Endodermal cell (in vitro differentiated cells): ENCODE measurements around the gene SMAP2. TPM values are rescaled to one million over a fixed set of nuclear protein-coding genes. Genes with fewer than 3 reads are reported as not detected.

Source experiments
- DNase-seq: peaks from one replicate; pipeline ENCODE4 v3.0.0-alpha.2; 2017
- H3K27ac ChIP-seq: 2 replicates; pipeline ENCODE4 v1.5.1; 2013; ENCODE audit warnings: mild to moderate bottlenecking, low read depth, low read length, moderate library complexity
- H3K27me3 ChIP-seq: 2 replicates; pipeline ENCODE4 v1.6.1; 2013; ENCODE audit warnings: mild to moderate bottlenecking, low read length, moderate library complexity; ENCODE audit not compliant: insufficient read depth, control insufficient read depth, poor library complexity, severe bottlenecking
- H3K36me3 ChIP-seq: 2 replicates; pipeline ENCODE4 v1.7.0; 2013; ENCODE audit warnings: mild to moderate bottlenecking, low read length, moderate library complexity; ENCODE audit not compliant: control insufficient read depth, insufficient read depth
- H3K4me1 ChIP-seq: one replicate; pipeline ENCODE4 v1.7.0; 2013; ENCODE audit warnings: low read length; ENCODE audit not compliant: control insufficient read depth, insufficient read depth
- H3K4me3 ChIP-seq: 2 replicates; pipeline ENCODE4 v1.5.1; 2013; ENCODE audit warnings: mild to moderate bottlenecking, low read length, moderate library complexity
- H3K9ac ChIP-seq: 2 replicates; pipeline ENCODE4 v1.6.1; 2013; ENCODE audit warnings: mild to moderate bottlenecking, low read length, moderate library complexity; ENCODE audit not compliant: poor library complexity, severe bottlenecking; ENCODE audit errors: extremely low read depth
- H3K9me3 ChIP-seq: 2 replicates; pipeline ENCODE4 v1.6.1; 2013; ENCODE audit warnings: mild to moderate bottlenecking, low read length, moderate library complexity; ENCODE audit not compliant: control insufficient read depth
- H3K27ac Mint-ChIP-seq: 2 replicates; pipeline ENCODE4 v1.8.0; 2020; ENCODE audit warnings: mixed read lengths
- H3K27me3 Mint-ChIP-seq: 2 replicates; pipeline ENCODE4 v1.8.0; 2021; ENCODE audit warnings: mild to moderate bottlenecking, mixed read lengths; ENCODE audit not compliant: insufficient read depth
- H3K36me3 Mint-ChIP-seq: 2 replicates; pipeline ENCODE4 v1.8.0; 2020; ENCODE audit warnings: low read depth, mixed read lengths
- H3K4me1 Mint-ChIP-seq: 2 replicates; pipeline ENCODE4 v1.8.0; 2020; ENCODE audit warnings: mixed read lengths
- H3K4me3 Mint-ChIP-seq: 2 replicates; pipeline ENCODE4 v1.8.0; 2020; ENCODE audit warnings: mild to moderate bottlenecking, moderate library complexity, mixed read lengths
- H3K9me3 Mint-ChIP-seq: 2 replicates; pipeline ENCODE4 v1.8.0; 2020; ENCODE audit warnings: mild to moderate bottlenecking, mixed read lengths
- CTCF ChIP-seq: fragments of 200-600 bp; sonication (generic); conservative IDR thresholded peaks from 2 replicates; pipeline ENCODE4 v1.5.0; 2021; ENCODE audit warnings: antibody characterized with exemption, mild to moderate bottlenecking
- WGBS, 2 experiments: methylation state at CpG; one replicate each; pipeline versions ENCODE4 v1.1.5 to v1.1.7; 2013; ENCODE audit warnings: missing lambda C conversion rate in 2 of 2, mixed read lengths in 1 of 2; ENCODE audit not compliant: insufficient coverage in 1 of 2, insufficient read length in 1 of 2; 5-methylcytosine and 5-hydroxymethylcytosine counted together
- total RNA-seq, 2 donors: library from RNA; stranded (reverse); fragmentation: NEBNext Ultra II Directional in 1 of 2; extraction: Animal tissue kit (Norgen Biotek cat#: 25700) in 1 of 2; gene quantifications; 2 replicates in 1 of 2; 3 replicates in 1 of 2; pipeline ENCODE4 v1.2.1, GENCODE V29; 2021

The SMAP2 gene
- total RNA-seq, 2 donors from 2014 or later = 21.9 to 22.3 TPM

- Histone ChIP-seq H3K27ac (no peak overlapping the region), H3K4me1 (peaks cover 6% of the 10 kb centered on the region), H3K36me3 (peaks cover 46% of the 10 kb centered on the region), H3K9ac (no peak overlapping the region), H3K27me3 (no peaks in the 10 kb centered on the region), H3K4me3 (no peak overlapping the region), H3K9me3 (no peaks in the 10 kb centered on the region)
- no peak for TF ChIP-seq CTCF
- peak overlapping the region; percentile 53 for H3K27ac Mint-ChIP-seq
- H3K9me3 Mint-ChIP-seq = no peaks in the 10 kb centered on the region
- no peak overlapping the region for H3K4me3 Mint-ChIP-seq
- no peaks in the 10 kb centered on the region for H3K27me3 Mint-ChIP-seq
- 39 to 68% methylated on average over 2 to 4 of the region's 4 CpGs for WGBS, 2 experiments
- peaks cover 29% of the 10 kb centered on the region for H3K36me3 Mint-ChIP-seq
- DNase-seq = no peak
- H3K4me1 Mint-ChIP-seq = peaks cover 24% of the 10 kb centered on the region
Measured at GRCh38 chr1:40409467-40409866, 35.9 kb downstream of the SMAP2 start.

- Histone ChIP-seq H3K36me3 (peaks cover 64% of the 10 kb centered on the region), H3K9ac (no peak overlapping the region), H3K4me1 (peaks cover 3% of the 10 kb centered on the region), H3K27me3 (no peaks in the 10 kb centered on the region), H3K27ac (no peak overlapping the region), H3K9me3 (no peaks in the 10 kb centered on the region), H3K4me3 (no peak overlapping the region)
- H3K36me3 Mint-ChIP-seq = peaks cover 43% of the 10 kb centered on the region
- H3K9me3 Mint-ChIP-seq = no peaks in the 10 kb centered on the region
- peaks cover 26% of the 10 kb centered on the region for H3K4me1 Mint-ChIP-seq
- no peak overlapping the region for H3K4me3 Mint-ChIP-seq
- no peak for TF ChIP-seq CTCF
- DNase-seq = no peak
- WGBS, 2 experiments = 98 to 100% methylated on average over 2 to 5 of the region's 5 CpGs
- H3K27ac Mint-ChIP-seq = no peak overlapping the region
- no peaks in the 10 kb centered on the region for H3K27me3 Mint-ChIP-seq
Measured at GRCh38 chr1:40411294-40411693, 37.8 kb downstream of the SMAP2 start.

- Mint-ChIP-seq H3K4me3 (no peak overlapping the region), H3K27me3 (no peaks in the 10 kb centered on the region), H3K36me3 (peaks cover 49% of the 10 kb centered on the region), H3K27ac (no peak overlapping the region), H3K9me3 (no peaks in the 10 kb centered on the region), H3K4me1 (peaks cover 26% of the 10 kb centered on the region)
- Histone ChIP-seq H3K4me1 (peaks cover 3% of the 10 kb centered on the region), H3K27ac (no peak overlapping the region), H3K9ac (no peak overlapping the region), H3K4me3 (no peak overlapping the region), H3K27me3 (no peaks in the 10 kb centered on the region), H3K9me3 (no peaks in the 10 kb centered on the region), H3K36me3 (peaks cover 64% of the 10 kb centered on the region)
- DNase-seq = no peak
- WGBS, 2 experiments = 95% methylated on average over 1 of the region's 2 CpGs; no CpG with 5 or more reads in 1 of the 2 experiments
- no peak for TF ChIP-seq CTCF
Measured at GRCh38 chr1:40411843-40412242, 38.3 kb downstream of the SMAP2 start.
